ENCODE results near the gene EBP. TPM values are rescaled to one million over a fixed set of nuclear protein-coding genes. Genes with fewer than 3 reads are reported as not detected.

EBP gene
- polyA plus RNA-seq, 1 donor from 2014 or later: 134 TPM

GRCh38 chrX:48498374-48498809 lies 23.2 kb upstream of the EBP start:
- no peaks in the 10 kb centered on the region for H3K9me2 ChIP-seq (ENCODE audit: insufficient read depth, low read length)
- no peak overlapping the region for H3K4me3 ChIP-seq (ENCODE audit: low read length)
- H2AFZ ChIP-seq (ENCODE audit: low read depth, low read length): no peak overlapping the region
- no peak overlapping the region for H3K9ac ChIP-seq (ENCODE audit: low read length)
- no peak overlapping the region for H3K27ac ChIP-seq (ENCODE audit: low read length)
- H4K20me1 ChIP-seq (ENCODE audit: insufficient read depth): no peaks in the 10 kb centered on the region
- H3F3A ChIP-seq (ENCODE audit: insufficient read depth, low read length, poor library complexity, severe bottlenecking): no peaks in the 10 kb centered on the region
- H3K4me2 ChIP-seq (ENCODE audit: low read length): no peak overlapping the region
- TF ChIP-seq EZH2 (IDR thresholded peaks at IDR 0.05; ENCODE audit: borderline replicate concordance, insufficient read depth, low read length, poor library complexity, severe bottlenecking): no peak
- TF ChIP-seq EP300 (conservative IDR thresholded peaks at IDR 0.05; ENCODE audit: poor library complexity, severe bottlenecking): no peak
- no peak for TF ChIP-seq POLR2AphosphoS5 (IDR thresholded peaks at IDR 0.05)
- no peak for TF ChIP-seq TAF1 (IDR thresholded peaks at IDR 0.05; ENCODE audit: low read depth)
- no peak for TF ChIP-seq CTCF (IDR thresholded peaks at IDR 0.05; ENCODE audit: poor library complexity, severe bottlenecking)
- TF ChIP-seq RAD21 (conservative IDR thresholded peaks at IDR 0.05): no peak
- TF ChIP-seq MXI1 (conservative IDR thresholded peaks at IDR 0.05; ENCODE audit: poor library complexity, severe bottlenecking): no peak
- no peak for TF ChIP-seq REST (IDR thresholded peaks at IDR 0.05; ENCODE audit: borderline replicate concordance)
- no peaks in the 10 kb centered on the region for H3K79me2 ChIP-seq (replicated peaks; ENCODE audit: insufficient read depth, low read length)
- no peaks in the 10 kb centered on the region for H3K27me3 ChIP-seq (ENCODE audit: insufficient read depth, low read depth, low read length)
- H3K9me3 ChIP-seq (ENCODE audit: low read length): no peaks in the 10 kb centered on the region
- H3K36me3 ChIP-seq (ENCODE audit: insufficient read depth, low read length): no peaks in the 10 kb centered on the region

- Histone ChIP-seq H3K4me2 (ENCODE audit: low read length) (no peak overlapping the region), H3K36me3 (ENCODE audit: insufficient read depth, low read length) (no peaks in the 10 kb centered on the region), H3K27ac (ENCODE audit: low read length) (no peak overlapping the region), H3K9me3 (ENCODE audit: low read length) (no peaks in the 10 kb centered on the region), H4K20me1 (ENCODE audit: insufficient read depth) (no peaks in the 10 kb centered on the region), H3K9me2 (ENCODE audit: insufficient read depth, low read length) (no peaks in the 10 kb centered on the region), H3K4me3 (ENCODE audit: low read length) (no peak overlapping the region), H2AFZ (ENCODE audit: low read depth, low read length) (no peak overlapping the region), H3K79me2 (replicated peaks; ENCODE audit: insufficient read depth, low read length) (no peaks in the 10 kb centered on the region), H3F3A (ENCODE audit: insufficient read depth, low read length, poor library complexity, severe bottlenecking) (no peaks in the 10 kb centered on the region), H3K27me3 (ENCODE audit: insufficient read depth, low read depth, low read length) (no peaks in the 10 kb centered on the region), H3K9ac (ENCODE audit: low read length) (no peak overlapping the region)
- no peak for TF ChIP-seq EP300 (conservative IDR thresholded peaks at IDR 0.05; ENCODE audit: poor library complexity, severe bottlenecking)
- no peak for TF ChIP-seq TAF1 (IDR thresholded peaks at IDR 0.05; ENCODE audit: low read depth)
- TF ChIP-seq REST (IDR thresholded peaks at IDR 0.05; ENCODE audit: borderline replicate concordance): no peak
- TF ChIP-seq MXI1 (conservative IDR thresholded peaks at IDR 0.05; ENCODE audit: poor library complexity, severe bottlenecking): no peak
- TF ChIP-seq RAD21 (conservative IDR thresholded peaks at IDR 0.05): no peak
- TF ChIP-seq CTCF (IDR thresholded peaks at IDR 0.05; ENCODE audit: poor library complexity, severe bottlenecking): no peak
- TF ChIP-seq SMC3 (conservative IDR thresholded peaks at IDR 0.05; ENCODE audit: poor library complexity): no peak
These were observed 17.3 kb upstream of the EBP start for GRCh38 chrX:48504261-48504660.
